SU-DHL-6 (cell line): ENCODE data around the gene PLA2G4B.

Experiments used
- EZH2phosphoT487 ChIP-seq: fragments of 200-600 bp; sonication (generic), shearing (Covaris generic); conservative IDR thresholded peaks from 2 replicates; pipeline ENCODE4 v1.6.1; 2018; ENCODE audit warnings: mild to moderate bottlenecking, antibody characterized with exemption, low read length, moderate library complexity, mixed read lengths
- TF ChIP-seq, protein P1 (sequence below): fragments of 200-600 bp; sonication (generic); IDR thresholded peaks from one replicate; pipeline ENCODE4 v1.5.1; 2017; ENCODE audit warnings: antibody characterized with exemption, mild to moderate bottlenecking, low read length, moderate library complexity; ENCODE audit not compliant: insufficient read depth, poor library complexity, severe bottlenecking

DNA sequence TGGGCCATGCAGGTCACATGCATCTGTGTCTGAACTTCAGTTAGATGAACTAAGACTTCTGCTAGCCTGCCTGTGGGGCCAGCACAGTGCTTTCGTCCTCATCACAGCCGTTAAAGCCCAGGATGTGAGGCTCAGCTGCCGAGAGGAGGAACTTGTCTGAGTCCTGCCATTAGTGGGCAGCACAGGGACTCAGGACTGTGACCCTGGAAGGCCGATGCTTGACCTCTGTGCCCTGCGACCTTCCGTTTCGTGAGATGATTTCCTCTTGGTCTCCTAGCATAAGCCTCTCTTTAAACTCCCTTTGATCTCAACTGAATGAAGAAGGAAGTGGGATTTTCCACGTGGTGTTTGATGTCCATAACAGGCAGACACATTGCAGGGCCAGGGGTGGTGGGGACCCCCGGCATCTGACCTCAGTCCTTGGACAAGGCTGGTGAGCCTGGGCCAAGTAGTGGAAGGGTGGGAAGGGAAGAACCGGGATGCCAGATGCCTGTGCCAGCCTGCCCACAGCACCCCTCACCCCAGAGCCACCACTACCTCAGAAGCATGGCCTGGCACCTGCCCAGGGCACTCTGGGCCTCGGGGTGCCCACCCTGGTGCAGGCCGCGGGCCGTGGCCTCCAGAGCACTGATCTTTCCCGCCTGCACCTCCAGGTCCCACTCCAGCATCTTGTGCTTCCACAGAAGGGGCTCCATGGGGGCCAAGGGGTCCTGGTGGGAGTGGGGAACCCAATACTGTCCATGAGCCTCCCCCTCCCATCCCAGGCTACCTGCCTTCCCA lies 21.6 kb downstream of the PLA2G4B start:
- TF ChIP-seq, protein P1, sequence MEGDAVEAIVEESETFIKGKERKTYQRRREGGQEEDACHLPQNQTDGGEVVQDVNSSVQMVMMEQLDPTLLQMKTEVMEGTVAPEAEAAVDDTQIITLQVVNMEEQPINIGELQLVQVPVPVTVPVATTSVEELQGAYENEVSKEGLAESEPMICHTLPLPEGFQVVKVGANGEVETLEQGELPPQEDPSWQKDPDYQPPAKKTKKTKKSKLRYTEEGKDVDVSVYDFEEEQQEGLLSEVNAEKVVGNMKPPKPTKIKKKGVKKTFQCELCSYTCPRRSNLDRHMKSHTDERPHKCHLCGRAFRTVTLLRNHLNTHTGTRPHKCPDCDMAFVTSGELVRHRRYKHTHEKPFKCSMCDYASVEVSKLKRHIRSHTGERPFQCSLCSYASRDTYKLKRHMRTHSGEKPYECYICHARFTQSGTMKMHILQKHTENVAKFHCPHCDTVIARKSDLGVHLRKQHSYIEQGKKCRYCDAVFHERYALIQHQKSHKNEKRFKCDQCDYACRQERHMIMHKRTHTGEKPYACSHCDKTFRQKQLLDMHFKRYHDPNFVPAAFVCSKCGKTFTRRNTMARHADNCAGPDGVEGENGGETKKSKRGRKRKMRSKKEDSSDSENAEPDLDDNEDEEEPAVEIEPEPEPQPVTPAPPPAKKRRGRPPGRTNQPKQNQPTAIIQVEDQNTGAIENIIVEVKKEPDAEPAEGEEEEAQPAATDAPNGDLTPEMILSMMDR, result no peak
- no peak for TF ChIP-seq EZH2phosphoT487
